ENCODE data around the gene FMO1. TPM values are rescaled to one million over a fixed set of nuclear protein-coding genes. Genes with fewer than 3 reads are reported as not detected.

FMO1 gene
- total and polyA plus RNA-seq, 9 donors: 3.8 to 32.2 (median 5.8) TPM; not detected in 1

- Histone ChIP-seq H3K9me3 (no peaks in the 10 kb centered on the region), H3K4me3 (no peak overlapping the region), H3K36me3 (no peaks in the 10 kb centered on the region), H3K27me3 (no peaks in the 10 kb centered on the region), H3K4me1 (ENCODE audit: insufficient read depth) (no peaks in the 10 kb centered on the region), H3K27ac (no peak overlapping the region)
- TF ChIP-seq EP300 (IDR thresholded peaks at IDR 0.05) (no peak), CTCF (IDR thresholded peaks at IDR 0.05) (peak in 2 of 3 donors; percentile 32 to 47)
- 47 to 54% (median 54%) methylated on average over 6 of the region's 6 CpGs for WGBS, 3 donors
- intact Hi-C loops (cut with DNase I): loop anchor here in 1 of 4 donors (5.0 kb wide), 1 partner anchor 67 kb away; the partner anchor contains the start of gene FMO4
- DNase-seq: peak in 1 of 5 donors; percentile 47
Measured at GRCh38 chr1:171245458-171246064, 2.7 kb upstream of the FMO1 start.

GRCh38 chr1:171247501-171247900 is 793 bp upstream of the FMO1 start:
- no peak for DNase-seq
- Histone ChIP-seq H3K4me3 (no peak overlapping the region), H3K27me3 (no peaks in the 10 kb centered on the region), H3K27ac (no peak overlapping the region), H3K36me3 (no peaks in the 10 kb centered on the region), H3K4me1 (ENCODE audit: insufficient read depth) (no peaks in the 10 kb centered on the region), H3K9me3 (no peaks in the 10 kb centered on the region)
- intact Hi-C loops (cut with DNase I): loop anchor here in 1 of 4 donors (5.0 kb wide), 1 partner anchor 65 kb away; the partner anchor contains the start of gene FMO4
- TF ChIP-seq CTCF (IDR thresholded peaks at IDR 0.05) (no peak), EP300 (IDR thresholded peaks at IDR 0.05) (no peak), POLR2A (IDR thresholded peaks at IDR 0.05) (no peak)
- WGBS, 3 donors: 76 to 86% (median 77%) methylated on average over 4 of the region's 4 CpGs

DNA sequence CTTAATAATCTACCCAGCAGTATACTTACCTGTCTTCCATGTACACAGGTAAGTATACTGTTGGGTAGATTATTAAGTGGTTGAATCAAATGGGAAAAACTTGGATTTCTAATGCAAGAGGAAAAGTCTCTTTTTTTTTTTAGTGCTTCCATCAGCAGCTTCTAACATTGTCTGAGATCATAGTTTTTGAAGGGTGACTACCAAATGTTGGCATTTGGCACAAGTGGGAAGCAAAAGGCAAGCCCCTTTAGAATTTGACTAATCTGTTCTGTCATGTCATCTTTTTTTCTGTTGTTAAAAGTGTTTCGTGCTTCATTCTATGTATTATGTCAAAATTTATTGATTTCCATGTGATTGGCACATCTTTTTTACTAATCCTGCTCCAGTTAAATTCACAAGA is 547 bp downstream of the FMO1 start:
- H3K27ac ChIP-seq: no peak overlapping the region
- intact Hi-C loops (cut with DNase I): loop anchor here in 1 of 4 donors (5.0 kb wide), 1 partner anchor 63 kb away; the partner anchor contains the start of gene FMO4
- no peaks in the 10 kb centered on the region for H3K36me3 ChIP-seq
- no peaks in the 10 kb centered on the region for H3K4me1 ChIP-seq (ENCODE audit: insufficient read depth)
- DNase-seq: no peak
- H3K4me3 ChIP-seq: no peak overlapping the region
- WGBS, 3 donors: 0 to 95% (median 40%) methylated on average over 1 of the region's 1 CpG
- H3K27me3 ChIP-seq: no peaks in the 10 kb centered on the region
- TF ChIP-seq POLR2A (IDR thresholded peaks at IDR 0.05): no peak
- TF ChIP-seq CTCF (IDR thresholded peaks at IDR 0.05): no peak
- no peaks in the 10 kb centered on the region for H3K9me3 ChIP-seq

GRCh38 chr1:171250263-171250662 is 2.0 kb downstream of the FMO1 start:
- no peak for DNase-seq
- TF ChIP-seq CTCF (IDR thresholded peaks at IDR 0.05) (no peak), POLR2A (IDR thresholded peaks at IDR 0.05) (no peak), EP300 (IDR thresholded peaks at IDR 0.05) (no peak)
- intact Hi-C loops (cut with DNase I): loop anchor here in 3 of 4 donors (5.0 to 10.0 kb wide), 2 partner anchors 62 to 65 kb away; partner anchors contain the start of gene FMO4 (in 3 of the 3)
- 83 to 94% (median 90%) methylated on average over 3 of the region's 3 CpGs for WGBS, 3 donors
- Histone ChIP-seq H3K4me1 (ENCODE audit: insufficient read depth) (no peaks in the 10 kb centered on the region), H3K27me3 (no peaks in the 10 kb centered on the region), H3K36me3 (no peaks in the 10 kb centered on the region), H3K27ac (no peak overlapping the region), H3K4me3 (no peak overlapping the region), H3K9me3 (no peaks in the 10 kb centered on the region)

Data from ovary (tissue), 9 donors.